GM21360 (cell line): ENCODE results near the gene PSORS1C2.
"Not testable (repeated sequence)": the region's sequence is repeated elsewhere in the genome, so short reads cannot be mapped to it uniquely, and the experiment has no call there.

Experiments used
- ATAC-seq: cut with Tn5 transposase; IDR thresholded peaks from one replicate; pipeline ENCODE4 v1.9.1; 2021; ENCODE audit warnings: mild to moderate bottlenecking, moderate library complexity; ENCODE audit not compliant: unreplicated experiment

The PSORS1C2 gene

GRCh38 chr6:31138982-31139381 is at the start of gene PSORS1C2:
PSORS1C2 (minus strand) TSS chr6:31139066; CDS start chr6:31139026, 40 bp downstream.
- ATAC-seq = no peak

- no peak for ATAC-seq
Observed at GRCh38 chr6:31187780-31188194, 48.9 kb upstream of the PSORS1C2 start.

- ATAC-seq = no peak
Observed at GRCh38 chr6:31186052-31186734, 47.3 kb upstream of the PSORS1C2 start.

GRCh38 chr6:31185695-31186051 is 46.8 kb upstream of the PSORS1C2 start:
- not testable (repeated sequence) for ATAC-seq

- not testable (repeated sequence) for ATAC-seq
Observed at GRCh38 chr6:31183859-31184258, 45.0 kb upstream of the PSORS1C2 start.

GRCh38 chr6:31183287-31183686 is 44.4 kb upstream of the PSORS1C2 start:
- not testable (repeated sequence) for ATAC-seq

- no peak for ATAC-seq
Observed at GRCh38 chr6:31180500-31180899, 41.6 kb upstream of the PSORS1C2 start.

- ATAC-seq = no peak
Observed at GRCh38 chr6:31179896-31180295, 41.0 kb upstream of the PSORS1C2 start.

GRCh38 chr6:31179042-31179386 is 40.1 kb upstream of the PSORS1C2 start:
- ATAC-seq = no peak

- ATAC-seq = no peak
Observed at GRCh38 chr6:31178143-31179041, 39.5 kb upstream of the PSORS1C2 start.

- no peak for ATAC-seq
Observed at GRCh38 chr6:31175971-31176370, 37.1 kb upstream of the PSORS1C2 start.

GRCh38 chr6:31174378-31174777 is 35.5 kb upstream of the PSORS1C2 start:
- no peak for ATAC-seq

GRCh38 chr6:31173406-31173805 is 34.5 kb upstream of the PSORS1C2 start:
- ATAC-seq = no peak

GRCh38 chr6:31172973-31173384 is 34.1 kb upstream of the PSORS1C2 start:
- no peak for ATAC-seq

- no peak for ATAC-seq
Observed at GRCh38 chr6:31171931-31172905, 33.4 kb upstream of the PSORS1C2 start.

GRCh38 chr6:31170987-31171671 is 32.3 kb upstream of the PSORS1C2 start:
- ATAC-seq = no peak

- ATAC-seq = no peak
Observed at GRCh38 chr6:31170600-31170881, 31.7 kb upstream of the PSORS1C2 start, which contains the start of gene POU5F1. POU5F1 (minus strand) TSS chr6:31170682; CDS start chr6:31170620, 62 bp downstream.

GRCh38 chr6:31169858-31170599 is 31.2 kb upstream of the PSORS1C2 start:
- not testable (repeated sequence) for ATAC-seq

- no peak for ATAC-seq
Observed at GRCh38 chr6:31169123-31169857, 30.4 kb upstream of the PSORS1C2 start.
